GM21717 (cell line): ENCODE measurements around the gene ELF4.

Source experiments
- ATAC-seq: cut with Tn5 transposase; IDR thresholded peaks from one replicate; pipeline ENCODE4 v1.9.1; 2021; ENCODE audit warnings: mild to moderate bottlenecking, moderate library complexity; ENCODE audit not compliant: unreplicated experiment

ELF4 gene

DNA sequence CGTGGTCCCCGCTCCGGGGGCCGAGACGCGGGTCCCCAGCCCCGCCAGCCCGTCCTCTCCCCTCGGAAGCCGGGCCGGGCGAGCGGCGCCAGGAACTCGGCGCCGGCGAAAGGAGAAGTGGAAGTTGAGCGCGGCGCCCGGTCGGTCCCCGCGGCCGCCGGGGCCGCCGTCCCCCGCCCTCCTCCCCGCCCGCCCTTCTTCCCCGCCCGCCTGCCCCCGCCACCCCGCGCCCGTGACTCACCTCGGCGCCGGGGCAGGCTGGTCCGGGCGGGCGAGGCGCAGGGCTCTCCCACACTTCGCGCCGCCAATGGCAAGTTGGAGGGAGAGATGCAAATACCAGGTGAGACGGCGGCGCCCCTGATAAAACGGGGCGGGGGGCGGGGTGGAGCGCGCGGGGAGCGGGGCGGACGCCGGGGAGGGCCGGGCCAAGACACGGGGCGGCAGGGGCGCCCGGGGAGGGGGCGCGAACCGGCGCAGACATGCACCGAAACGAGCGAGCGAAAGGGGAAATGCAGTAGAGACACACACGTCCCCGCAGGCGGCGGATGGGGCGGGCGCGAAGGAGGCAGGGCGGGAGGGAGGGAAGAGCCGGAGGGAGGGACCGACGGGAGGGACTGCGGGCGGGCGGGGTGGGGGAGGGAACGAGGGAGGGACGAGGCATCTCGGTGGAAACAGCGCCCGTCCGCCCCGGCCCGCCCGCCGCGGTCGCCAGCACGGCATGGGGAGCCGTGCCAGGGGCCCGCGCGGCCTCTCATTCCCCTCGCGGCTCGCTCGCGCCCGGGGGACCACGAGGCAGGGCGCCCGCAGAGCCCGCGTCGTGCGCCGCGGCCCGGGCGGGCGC lies at the start of gene ELF4:
TSS of gene ELF4 (minus strand) at position 119 of the 841 bp plus-strand sequence. CDS start 29,167 bp downstream, outside the sequence.
- ATAC-seq = peak; percentile 44

DNA sequence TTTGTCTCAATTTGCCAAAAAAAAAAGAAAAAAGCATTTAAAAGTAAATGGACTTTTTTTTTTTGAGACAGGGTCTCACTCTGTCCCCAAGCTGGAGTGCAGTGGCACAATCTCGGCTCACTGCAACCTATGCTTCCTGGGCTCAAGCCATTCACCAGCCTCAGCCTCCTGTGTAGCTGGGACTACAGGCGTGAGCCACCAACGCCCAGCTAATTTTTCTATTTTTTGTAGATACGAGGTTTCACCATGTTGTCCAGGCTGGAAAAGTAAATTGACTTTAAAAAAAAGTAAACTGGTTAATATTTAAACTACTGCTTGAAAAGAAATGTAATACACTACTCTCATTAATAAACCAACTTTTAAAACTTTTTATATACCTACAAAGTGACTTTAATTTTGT lies 49.5 kb upstream of the ELF4 start:
- ATAC-seq = no peak

DNA sequence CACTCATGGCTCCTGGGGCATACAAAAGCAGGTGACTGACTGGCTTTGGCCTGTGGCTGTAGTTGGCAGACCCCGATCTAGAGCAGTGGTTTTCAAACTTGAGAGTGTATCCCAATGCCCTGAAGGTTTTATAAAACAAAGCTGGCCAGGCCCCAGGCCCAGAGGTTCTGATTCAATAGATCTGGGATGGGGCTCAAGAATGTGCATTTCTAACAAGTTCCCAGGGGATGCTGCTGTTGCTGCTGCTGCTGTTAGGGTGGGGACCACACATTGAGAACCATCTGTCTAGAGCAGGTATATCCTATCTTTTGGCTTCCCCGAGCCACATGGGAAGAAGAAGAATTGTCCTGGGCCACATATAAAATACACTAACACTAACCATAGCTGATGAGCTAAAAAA lies 48.0 kb upstream of the ELF4 start:
- ATAC-seq = no peak

- ATAC-seq = no peak
These were observed 45.3 kb upstream of the ELF4 start for GRCh38 chrX:130155564-130155963.

DNA sequence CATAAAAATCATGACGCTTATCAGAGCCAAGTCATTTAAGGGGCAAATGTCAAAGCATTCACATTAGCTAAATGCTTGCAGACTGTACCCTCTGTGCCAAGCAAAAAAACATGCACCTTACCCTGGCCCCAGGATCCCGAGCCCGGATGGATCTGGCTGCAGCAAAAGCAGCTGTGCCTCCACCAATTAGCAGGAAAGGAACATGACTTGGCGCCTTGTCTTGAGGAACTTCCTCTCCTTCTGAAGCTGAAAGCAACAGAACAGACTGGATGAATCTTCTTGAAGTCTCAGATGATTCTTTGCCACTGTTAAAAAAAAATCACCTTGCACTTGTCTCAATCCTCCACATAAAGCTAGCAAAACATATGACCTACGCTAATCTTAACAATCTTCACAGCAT lies 37.3 kb upstream of the ELF4 start:
- ATAC-seq = no peak

GRCh38 chrX:130145123-130145522 lies 34.8 kb upstream of the ELF4 start:
- ATAC-seq = no peak

DNA sequence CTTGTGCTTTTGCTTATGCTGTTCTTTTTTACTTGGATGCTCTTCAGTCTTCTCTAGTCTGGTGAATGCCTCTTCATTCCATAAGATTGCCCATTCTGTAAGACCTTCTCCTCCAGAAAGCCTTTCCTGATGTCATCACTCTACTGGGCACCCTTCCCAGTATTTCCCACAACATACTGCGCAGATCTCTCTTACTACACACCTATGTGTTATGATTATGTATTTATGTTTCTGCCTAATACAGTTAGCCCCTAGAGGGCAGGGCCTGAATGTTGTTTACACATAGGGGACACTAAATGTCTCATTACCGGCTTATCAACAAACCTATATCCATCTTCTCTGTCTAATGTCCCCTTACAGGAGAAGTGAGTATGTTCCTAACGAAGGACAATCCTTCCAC lies 34.2 kb upstream of the ELF4 start:
- no peak for ATAC-seq

- no peak for ATAC-seq
These were observed 29.3 kb upstream of the ELF4 start for GRCh38 chrX:130139474-130140201.

- no peak for ATAC-seq
These were observed 26.7 kb upstream of the ELF4 start for GRCh38 chrX:130136961-130137360.

GRCh38 chrX:130136496-130136895 lies 26.2 kb upstream of the ELF4 start:
- no peak for ATAC-seq

DNA sequence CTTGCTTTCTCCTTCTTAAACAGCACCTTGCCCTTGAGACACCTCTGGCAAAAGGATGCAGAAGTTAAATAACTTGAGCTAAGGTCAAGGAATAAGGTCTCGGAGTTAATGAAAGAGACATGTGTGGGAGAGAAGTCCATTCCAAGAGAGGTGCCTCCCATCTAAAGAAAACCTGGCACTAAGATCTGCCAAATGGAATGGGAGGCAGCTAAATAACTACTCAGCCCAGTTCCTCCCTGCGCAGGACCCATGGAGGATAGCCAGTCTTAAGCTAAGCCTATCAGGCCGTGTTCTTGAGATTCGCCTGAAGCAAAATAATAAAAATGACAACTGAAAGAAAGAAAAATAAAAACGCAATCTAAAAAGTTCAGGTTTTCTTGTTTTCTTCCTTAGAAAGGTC lies 20.7 kb upstream of the ELF4 start:
- no peak for ATAC-seq

GRCh38 chrX:130125091-130125874 lies 15.0 kb upstream of the ELF4 start:
- no peak for ATAC-seq

DNA sequence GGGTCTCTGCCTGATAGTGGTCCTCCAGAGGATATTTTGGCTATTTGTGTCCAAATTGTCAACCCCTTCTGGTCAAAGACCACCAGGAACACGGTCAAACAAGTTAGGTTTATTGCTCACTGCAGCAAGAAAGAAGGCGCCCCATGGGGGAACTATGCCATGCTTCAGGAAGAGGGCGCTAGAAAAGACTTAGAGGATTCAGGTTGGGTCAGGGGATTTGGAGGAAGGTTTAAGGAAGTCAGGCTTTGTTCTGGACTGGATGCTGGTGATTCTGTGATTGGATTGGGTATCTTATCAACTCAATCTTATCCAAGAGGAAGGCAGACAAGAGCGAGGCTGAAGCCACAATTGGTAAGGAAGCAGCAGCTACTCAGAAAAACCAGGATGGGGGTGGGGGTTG lies 14.3 kb upstream of the ELF4 start:
- ATAC-seq = no peak

DNA sequence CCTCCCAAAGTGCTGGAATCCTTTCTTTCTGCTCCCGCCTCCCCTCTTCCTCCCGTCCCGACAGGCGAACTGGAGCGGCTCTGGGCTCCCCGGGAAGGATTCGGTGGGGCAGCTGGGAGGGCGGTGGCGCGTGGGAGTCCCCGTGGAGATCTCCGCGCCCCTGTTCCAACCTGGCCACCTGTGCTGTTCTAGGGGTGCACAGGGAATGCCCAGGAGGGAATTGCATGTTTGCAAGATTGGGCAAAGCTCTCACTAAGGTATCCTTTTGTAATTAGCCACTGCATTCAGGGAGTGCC lies 11.2 kb upstream of the ELF4 start:
- no peak for ATAC-seq

DNA sequence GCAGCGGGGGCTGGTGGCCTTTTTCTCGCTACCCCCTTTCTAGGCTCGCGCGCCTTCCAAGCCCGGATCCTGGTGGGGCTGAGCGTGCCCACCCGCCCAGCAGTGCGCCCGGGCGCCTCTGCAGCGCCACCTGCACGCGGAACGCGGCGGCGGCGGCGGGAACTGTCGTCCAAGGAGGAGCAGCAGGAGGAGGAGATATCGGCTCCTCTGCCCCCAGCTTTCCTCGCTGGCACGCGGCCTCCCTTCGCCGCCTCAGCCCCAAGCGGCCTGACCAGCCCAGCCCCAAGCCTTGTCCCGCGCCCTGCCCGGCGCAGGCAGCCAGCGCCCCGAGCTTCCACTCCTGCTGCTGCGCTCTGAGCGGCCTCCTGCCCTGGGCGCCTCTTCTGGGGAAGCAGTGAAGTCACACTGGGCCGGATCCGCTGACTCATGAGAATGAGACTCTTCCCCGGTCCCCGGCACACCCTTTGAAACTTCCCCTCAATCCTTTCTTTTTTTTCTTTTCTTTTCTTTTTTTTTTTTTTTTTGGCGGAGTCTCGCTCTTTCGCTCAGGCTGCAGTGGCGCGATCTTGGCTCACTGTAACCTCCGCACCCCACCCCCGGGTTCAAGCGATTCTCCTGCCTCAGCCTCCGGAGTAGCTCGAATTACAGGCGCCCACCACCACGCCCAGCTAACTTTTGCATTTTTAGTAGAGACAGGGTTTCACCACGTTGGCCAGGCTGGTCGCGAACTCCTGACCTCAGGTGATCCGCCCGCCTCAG lies 10.6 kb upstream of the ELF4 start:
- peak; percentile 61 for ATAC-seq

DNA sequence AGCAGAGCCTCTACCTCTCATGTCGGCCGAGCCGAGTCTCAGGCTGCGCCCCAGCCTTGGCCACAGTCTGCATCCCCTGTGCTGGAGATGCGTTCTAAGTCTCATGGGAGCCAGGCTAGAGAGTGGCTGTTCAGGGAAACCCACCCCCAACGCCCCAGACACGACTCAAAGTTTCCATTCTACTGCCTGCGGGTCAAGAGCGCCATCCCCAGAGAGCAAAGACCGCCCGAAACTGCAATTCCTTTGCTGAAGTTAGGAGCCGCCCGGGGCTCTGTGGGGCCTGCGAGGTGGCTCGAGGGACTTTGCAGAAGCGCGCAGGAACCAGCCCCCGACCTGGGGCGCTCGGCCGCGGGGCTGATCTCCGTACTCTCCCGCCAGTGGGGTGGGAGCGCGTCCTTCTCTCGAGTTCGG lies 10.0 kb upstream of the ELF4 start:
- ATAC-seq = peak; percentile 26

DNA sequence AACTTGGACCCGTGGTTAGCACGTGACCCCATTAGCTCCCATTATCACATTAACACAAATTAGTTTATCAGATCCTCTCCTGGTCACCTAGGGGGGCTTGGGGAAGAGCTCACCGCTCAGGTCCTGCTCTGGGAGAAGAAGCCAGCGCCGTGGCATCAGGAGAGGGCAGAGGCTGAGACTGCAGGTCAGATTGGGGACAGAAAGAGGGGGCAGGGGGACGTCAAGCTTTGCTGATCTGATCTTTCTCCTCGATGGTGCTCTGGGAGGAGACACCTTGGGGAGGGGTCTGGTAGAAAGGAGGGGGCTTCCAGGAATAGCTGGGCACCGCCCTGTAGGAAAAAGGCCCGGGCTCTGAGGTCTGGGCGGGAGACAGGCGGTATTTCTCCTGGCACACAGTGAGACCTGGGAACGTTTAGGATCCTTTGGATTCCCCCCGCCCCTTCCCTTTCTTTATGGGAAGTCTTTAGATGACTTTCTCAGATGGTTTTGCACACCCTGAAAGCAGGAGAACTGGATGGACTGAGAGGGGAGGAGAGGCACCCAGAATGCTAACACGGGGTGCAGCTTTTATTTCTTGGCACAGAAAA lies 9.1 kb upstream of the ELF4 start:
- no peak for ATAC-seq

DNA sequence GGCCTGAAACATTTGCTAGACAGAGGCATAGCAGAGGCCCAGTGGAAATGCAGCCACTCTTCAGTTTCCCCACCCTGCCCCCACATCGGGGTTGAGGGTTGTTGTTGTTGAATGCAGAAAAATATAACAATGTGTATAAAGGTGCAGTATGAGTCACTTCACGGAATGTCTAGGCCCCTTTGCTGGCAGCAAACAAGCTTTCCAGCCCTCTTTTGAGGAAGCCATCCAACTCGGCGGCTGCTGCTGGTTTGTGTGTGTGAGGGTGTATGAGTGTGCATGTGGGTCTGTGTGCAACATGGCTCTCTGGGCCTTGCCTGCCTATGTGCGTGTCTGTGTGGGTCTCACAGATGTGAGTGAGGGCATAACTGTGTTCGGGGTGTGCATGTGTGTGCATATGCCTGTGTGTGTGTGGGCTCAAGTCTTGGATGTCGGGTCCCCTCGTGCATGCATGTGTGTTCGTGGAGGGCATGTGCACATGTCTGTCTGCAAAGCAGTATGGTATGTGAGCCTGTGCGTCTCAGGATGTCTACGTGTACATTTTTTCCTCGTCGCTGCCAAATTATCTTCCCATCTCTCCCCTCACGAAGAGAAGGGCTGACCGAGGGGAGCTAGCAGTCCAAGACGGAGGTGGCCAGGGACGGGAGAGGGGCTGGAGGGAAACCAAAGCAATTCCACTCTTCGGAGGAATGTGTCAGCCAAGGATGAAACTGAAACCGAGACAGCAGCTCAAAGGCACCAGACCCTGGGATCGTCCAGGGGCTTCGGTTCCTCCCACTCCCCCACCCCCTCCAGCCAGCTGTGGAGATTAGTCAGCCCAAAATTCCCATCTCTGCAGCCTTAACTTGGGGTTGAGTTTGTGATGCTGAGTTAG lies 8.4 kb upstream of the ELF4 start:
- ATAC-seq = no peak

- no peak for ATAC-seq
These were observed 6.9 kb upstream of the ELF4 start for GRCh38 chrX:130117166-130117565.
